Nephron (organoid): ENCODE results near the gene PTTG1.

ENCODE experiments used
- H3K27ac Mint-ChIP-seq, 3 experiments: 2 replicates each; pipeline ENCODE4 v1.8.0; 2020; ENCODE audit warnings: mixed read lengths in 3 of 3, mild to moderate bottlenecking in 2 of 3, moderate library complexity in 1 of 3
- H3K27me3 Mint-ChIP-seq: 2 replicates; pipeline ENCODE4 v1.8.0; 2021; ENCODE audit warnings: low read depth, mild to moderate bottlenecking, moderate library complexity, mixed read lengths
- H3K36me3 Mint-ChIP-seq: 2 replicates; pipeline ENCODE4 v1.8.0; 2020; ENCODE audit warnings: low read depth, mixed read lengths
- H3K4me1 Mint-ChIP-seq: 2 replicates; pipeline ENCODE4 v1.8.0; 2020; ENCODE audit warnings: mixed read lengths
- H3K4me3 Mint-ChIP-seq, 3 experiments: 2 replicates each; pipeline ENCODE4 v1.8.0; 2020; ENCODE audit warnings: mild to moderate bottlenecking in 3 of 3, mixed read lengths in 3 of 3, moderate library complexity in 2 of 3
- H3K9me3 Mint-ChIP-seq: 2 replicates; pipeline ENCODE4 v1.8.0; 2020; ENCODE audit warnings: mixed read lengths
- CTCF ChIP-seq, 3 experiments: fragments of 200-600 bp; sonication (generic); IDR thresholded peaks; one replicate each; pipeline ENCODE4 v1.5.0; 2021; ENCODE audit warnings: antibody characterized with exemption in 3 of 3; ENCODE audit not compliant: unreplicated experiment in 3 of 3

PTTG1 gene

GRCh38 chr5:160457252-160457651, 35.6 kb downstream of the PTTG1 start:
- Mint-ChIP-seq H3K4me3 (no peak overlapping the region), H3K27me3 (peaks cover 5% of the 10 kb centered on the region), H3K4me1 (peaks cover 4% of the 10 kb centered on the region), H3K27ac (peak overlapping the region in 1 of 3 experiments; percentile 90), H3K9me3 (peaks cover 4% of the 10 kb centered on the region), H3K36me3 (no peaks in the 10 kb centered on the region)
- no peak for TF ChIP-seq CTCF (IDR thresholded peaks at IDR 0.05; ENCODE audit: unreplicated experiment in 3 of 3)

GRCh38 chr5:160458806-160459800, 37.4 kb downstream of the PTTG1 start:
- Mint-ChIP-seq H3K9me3 (peaks cover 4% of the 10 kb centered on the region), H3K36me3 (no peaks in the 10 kb centered on the region), H3K27ac (peak overlapping the region in 1 of 3 experiments; percentile 7), H3K4me3 (no peak overlapping the region), H3K27me3 (peaks cover 2% of the 10 kb centered on the region), H3K4me1 (peaks cover 4% of the 10 kb centered on the region)
- no peak for TF ChIP-seq CTCF (IDR thresholded peaks at IDR 0.05; ENCODE audit: unreplicated experiment in 3 of 3)

- TF ChIP-seq CTCF (IDR thresholded peaks at IDR 0.05; ENCODE audit: unreplicated experiment in 3 of 3): no peak
- no peak overlapping the region for H3K4me3 Mint-ChIP-seq
- peaks cover 4% of the 10 kb centered on the region for H3K4me1 Mint-ChIP-seq
- no peaks in the 10 kb centered on the region for H3K36me3 Mint-ChIP-seq
- peak overlapping the region in 2 of 3 experiments; percentile 83 for H3K27ac Mint-ChIP-seq
- peaks cover 4% of the 10 kb centered on the region for H3K9me3 Mint-ChIP-seq
- H3K27me3 Mint-ChIP-seq: peaks cover 4% of the 10 kb centered on the region
Observed at GRCh38 chr5:160460377-160461049, 38.9 kb downstream of the PTTG1 start.

GRCh38 chr5:160461378-160461777, 39.7 kb downstream of the PTTG1 start:
- no peak overlapping the region for H3K4me3 Mint-ChIP-seq
- no peak for TF ChIP-seq CTCF (IDR thresholded peaks at IDR 0.05; ENCODE audit: unreplicated experiment in 3 of 3)
- H3K27me3 Mint-ChIP-seq: peaks cover 4% of the 10 kb centered on the region
- peaks cover 4% of the 10 kb centered on the region for H3K4me1 Mint-ChIP-seq
- H3K27ac Mint-ChIP-seq: no peak overlapping the region
- H3K36me3 Mint-ChIP-seq: no peaks in the 10 kb centered on the region
- H3K9me3 Mint-ChIP-seq: peaks cover 4% of the 10 kb centered on the region

- no peak overlapping the region for H3K27ac Mint-ChIP-seq
Observed at GRCh38 chr5:160462167-160462566, 40.5 kb downstream of the PTTG1 start.

More at GRCh38 chr5:160462167-160462566, 40.5 kb downstream of the PTTG1 start:
- Mint-ChIP-seq H3K36me3 (no peaks in the 10 kb centered on the region), H3K4me3 (no peak overlapping the region), H3K27me3 (peaks cover 4% of the 10 kb centered on the region), H3K9me3 (peaks cover 4% of the 10 kb centered on the region), H3K4me1 (peaks cover 10% of the 10 kb centered on the region)
- TF ChIP-seq CTCF (IDR thresholded peaks at IDR 0.05; ENCODE audit: unreplicated experiment in 3 of 3): no peak
